ENCODE data around the gene CTPS2.
"Not testable (repeated sequence)": the region's sequence is repeated elsewhere in the genome, so short reads cannot be mapped to it uniquely, and the experiment has no call there.

The CTPS2 gene, protein sequence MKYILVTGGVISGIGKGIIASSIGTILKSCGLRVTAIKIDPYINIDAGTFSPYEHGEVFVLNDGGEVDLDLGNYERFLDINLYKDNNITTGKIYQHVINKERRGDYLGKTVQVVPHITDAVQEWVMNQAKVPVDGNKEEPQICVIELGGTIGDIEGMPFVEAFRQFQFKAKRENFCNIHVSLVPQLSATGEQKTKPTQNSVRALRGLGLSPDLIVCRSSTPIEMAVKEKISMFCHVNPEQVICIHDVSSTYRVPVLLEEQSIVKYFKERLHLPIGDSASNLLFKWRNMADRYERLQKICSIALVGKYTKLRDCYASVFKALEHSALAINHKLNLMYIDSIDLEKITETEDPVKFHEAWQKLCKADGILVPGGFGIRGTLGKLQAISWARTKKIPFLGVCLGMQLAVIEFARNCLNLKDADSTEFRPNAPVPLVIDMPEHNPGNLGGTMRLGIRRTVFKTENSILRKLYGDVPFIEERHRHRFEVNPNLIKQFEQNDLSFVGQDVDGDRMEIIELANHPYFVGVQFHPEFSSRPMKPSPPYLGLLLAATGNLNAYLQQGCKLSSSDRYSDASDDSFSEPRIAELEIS

GRCh38 chrX:16712548-16713155, at the start of gene CTPS2:
Gene CTPS2, minus strand, starts transcription at chrX:16712669. Its CDS starts 9,767 bp downstream, at chrX:16702902.
- peak within 1 kb of the TSS; percentile 63 for H3K4me3 ChIP-seq (ENCODE audit: low read depth, low read length)

GRCh38 chrX:16761500-16761899, 49.0 kb upstream of the CTPS2 start:
- not testable (repeated sequence) for H3K4me3 ChIP-seq (ENCODE audit: low read depth, low read length)

DNA sequence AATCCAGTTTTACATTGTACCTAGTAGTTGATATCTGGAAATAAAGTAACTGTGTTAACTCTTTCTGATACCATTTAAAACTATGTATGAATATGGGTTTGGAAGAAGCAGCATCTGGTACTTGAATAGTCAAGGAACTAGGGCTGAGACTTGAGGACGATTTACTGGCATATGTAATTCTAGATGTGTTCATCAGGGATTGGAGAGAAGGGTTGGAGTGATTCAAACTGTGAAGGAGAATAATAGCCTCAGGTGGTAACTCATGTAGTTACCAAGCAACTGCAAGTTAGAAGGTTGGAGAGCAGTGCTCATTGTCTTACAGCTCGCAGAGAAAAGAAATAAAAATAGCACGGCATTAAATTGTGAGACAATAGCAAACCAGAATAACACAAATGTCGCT, 44.3 kb upstream of the CTPS2 start:
- no peak overlapping the region for H3K4me3 ChIP-seq (ENCODE audit: low read depth, low read length)

DNA sequence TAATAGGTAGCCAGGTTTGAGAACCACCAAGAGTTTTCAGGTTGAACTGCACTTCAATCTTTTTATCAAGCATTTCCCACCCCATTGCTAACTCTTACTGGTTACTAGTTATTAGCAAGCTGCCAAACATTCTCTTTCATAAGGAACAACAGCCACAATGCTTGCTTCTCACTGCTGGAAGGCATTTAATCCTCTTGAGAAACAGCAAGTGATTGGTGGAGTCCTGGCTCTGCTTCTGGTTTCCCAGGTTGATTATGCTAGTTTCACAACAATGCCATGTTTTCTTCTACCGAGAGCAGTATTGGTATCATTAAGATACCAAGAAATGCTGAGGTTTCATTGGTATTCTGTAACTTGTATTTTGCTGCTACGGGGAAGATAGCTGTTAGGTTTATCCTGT, 41.5 kb upstream of the CTPS2 start:
- H3K4me3 ChIP-seq (ENCODE audit: low read depth, low read length): no peak overlapping the region

DNA sequence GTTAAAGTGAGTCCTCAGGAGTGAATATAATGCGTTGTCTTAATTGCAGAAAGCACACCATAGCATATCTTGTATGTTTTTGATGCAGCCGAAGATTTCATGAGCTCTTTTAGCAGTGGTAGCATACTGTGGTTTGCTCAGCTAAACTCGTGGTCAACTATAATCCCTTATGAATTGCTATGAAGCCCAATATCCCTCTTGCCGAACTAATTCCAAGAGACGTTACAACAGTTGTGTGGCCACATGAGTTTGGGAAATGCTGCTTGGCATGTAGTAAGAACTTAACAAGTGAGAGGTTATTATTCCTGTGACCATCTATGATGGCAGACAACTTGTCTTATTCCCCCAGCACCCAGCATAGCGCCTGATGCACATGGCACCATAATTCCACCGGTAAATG, 37.7 kb upstream of the CTPS2 start:
- no peak overlapping the region for H3K4me3 ChIP-seq (ENCODE audit: low read depth, low read length)

DNA sequence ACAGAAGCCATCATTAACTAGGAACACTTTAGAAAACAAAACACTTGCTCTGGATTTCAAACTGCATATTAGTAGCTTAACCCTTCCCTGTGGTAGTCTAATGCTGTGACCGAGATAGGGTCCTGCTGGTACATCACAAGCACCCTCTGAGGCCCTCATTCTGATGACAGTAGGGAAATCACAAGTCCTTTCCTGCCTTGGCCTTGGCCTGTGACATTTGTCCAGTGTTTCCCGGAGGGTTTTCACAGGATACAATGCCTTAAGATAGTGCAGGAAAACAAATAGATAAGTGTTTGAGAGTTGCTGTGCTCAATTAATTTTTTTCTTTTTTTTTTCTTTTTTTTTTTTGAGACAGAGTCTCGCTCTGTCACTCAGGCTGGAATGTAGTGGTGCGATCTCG, 36.0 kb upstream of the CTPS2 start:
- no peak overlapping the region for H3K4me3 ChIP-seq (ENCODE audit: low read depth, low read length)

DNA sequence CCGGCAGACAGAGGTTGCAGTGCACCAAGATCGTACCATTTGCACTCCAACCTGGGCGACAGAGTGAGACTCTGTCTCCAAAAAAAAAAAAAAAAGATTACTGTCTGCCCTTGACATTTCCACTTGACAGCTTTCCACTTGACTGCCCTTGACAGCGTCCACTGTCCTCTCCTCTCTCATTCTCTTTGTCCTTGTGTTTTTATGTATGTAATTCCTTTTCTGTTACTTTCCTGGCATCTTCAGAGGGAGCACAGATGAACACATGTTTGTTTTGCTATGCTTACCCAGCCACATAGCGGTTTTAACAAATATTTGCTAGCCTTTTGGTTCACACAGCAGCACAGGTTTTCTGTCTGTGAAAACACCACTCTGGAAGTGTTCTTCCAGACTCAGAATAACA, 33.2 kb upstream of the CTPS2 start:
- H3K4me3 ChIP-seq (ENCODE audit: low read depth, low read length): no peak overlapping the region

- no peak overlapping the region for H3K4me3 ChIP-seq (ENCODE audit: low read depth, low read length)
Observed at GRCh38 chrX:16745102-16745501, 32.6 kb upstream of the CTPS2 start.

DNA sequence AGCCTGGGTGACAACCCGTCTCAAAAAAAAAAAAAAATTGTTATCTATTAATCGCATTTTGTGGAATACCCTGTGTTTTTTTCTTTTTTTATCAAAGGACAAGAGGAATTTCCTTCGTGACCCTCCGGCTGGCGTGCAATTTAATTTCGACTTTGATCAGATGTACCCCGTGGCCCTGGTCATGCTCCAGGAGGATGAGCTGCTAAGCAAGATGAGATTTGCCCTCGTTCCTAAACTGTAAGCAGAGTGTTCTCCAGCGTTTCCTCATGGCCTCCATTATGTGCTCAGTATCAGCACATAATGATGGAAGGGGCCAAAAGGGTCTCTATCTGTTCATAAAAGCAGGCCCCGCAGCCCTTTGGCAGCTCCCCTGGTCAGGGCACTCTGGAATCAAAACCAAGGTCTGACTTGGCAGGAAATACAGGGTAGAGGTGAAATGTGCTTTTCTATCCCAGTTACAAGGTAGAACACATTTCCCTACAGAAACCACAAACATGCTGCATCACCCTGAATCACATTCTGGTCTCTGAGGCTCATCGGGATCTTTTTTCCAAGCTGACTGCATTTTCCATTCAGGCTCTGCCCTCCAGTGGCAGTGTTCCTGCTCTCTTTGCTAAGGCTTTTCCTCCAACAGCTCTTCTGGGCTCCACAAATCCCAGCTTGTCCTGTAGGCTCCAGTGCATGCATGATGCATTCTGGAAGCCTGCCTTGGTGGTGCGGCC, 31.3 kb upstream of the CTPS2 start:
- no peak overlapping the region for H3K4me3 ChIP-seq (ENCODE audit: low read depth, low read length)

DNA sequence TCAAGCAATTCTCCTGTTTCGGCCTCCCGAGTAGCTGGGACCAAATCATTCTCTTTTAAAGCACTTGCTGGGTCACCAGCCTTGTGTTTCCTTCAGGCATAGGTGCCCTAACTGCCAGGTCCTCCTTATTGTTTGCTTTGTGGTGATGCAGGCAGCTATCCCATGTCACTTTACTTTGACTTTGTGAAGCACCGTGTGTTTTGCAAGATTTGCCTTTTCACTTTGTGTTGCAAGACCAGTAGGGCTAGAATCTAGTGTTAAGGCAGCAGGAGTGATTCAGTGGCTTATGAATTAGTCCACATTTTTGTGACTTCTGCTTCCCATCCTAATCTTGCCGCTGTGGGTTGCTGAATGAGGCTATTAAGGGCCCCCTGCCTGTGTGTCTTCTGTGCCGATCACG, 27.1 kb upstream of the CTPS2 start:
- no peak overlapping the region for H3K4me3 ChIP-seq (ENCODE audit: low read depth, low read length)

GRCh38 chrX:16737024-16737423, 24.6 kb upstream of the CTPS2 start:
- H3K4me3 ChIP-seq (ENCODE audit: low read depth, low read length): no peak overlapping the region

DNA sequence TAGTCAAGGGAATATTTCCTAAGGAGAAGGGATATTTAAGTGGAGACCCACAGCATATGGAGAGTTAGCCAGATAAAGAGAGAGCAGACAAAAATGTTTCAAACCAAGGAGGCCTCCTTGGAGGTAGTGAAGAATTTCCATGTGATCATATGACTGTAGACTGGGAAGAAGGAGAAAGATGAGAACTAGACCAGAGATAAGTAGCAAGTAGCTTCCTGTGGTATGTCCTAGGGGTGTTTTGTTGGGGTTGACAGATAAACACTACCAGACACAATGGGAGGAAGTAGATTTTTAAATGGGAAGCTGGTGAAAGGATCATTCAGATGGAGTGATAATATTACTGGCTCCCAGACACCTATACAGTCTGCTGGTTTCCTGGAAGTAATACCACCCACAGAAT, 20.5 kb upstream of the CTPS2 start:
- no peak overlapping the region for H3K4me3 ChIP-seq (ENCODE audit: low read depth, low read length)

DNA sequence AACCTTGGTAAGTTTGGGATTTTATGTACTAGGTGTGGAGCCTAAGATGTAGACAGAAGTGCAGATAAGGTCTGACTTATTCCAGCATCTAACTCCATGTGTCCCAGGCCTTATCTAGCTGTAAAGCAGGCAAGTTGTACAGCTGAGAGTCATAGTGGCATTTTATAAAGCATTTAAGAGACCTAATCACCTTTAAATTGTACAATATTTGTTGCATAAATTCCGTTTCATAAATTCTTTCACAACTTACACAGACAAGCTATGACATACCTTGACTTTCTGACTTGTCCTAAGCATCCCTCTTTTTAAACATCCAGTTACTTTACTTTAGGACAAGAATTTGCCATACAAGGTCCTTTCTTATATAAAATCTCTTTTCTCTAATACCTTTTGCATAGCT, 18.0 kb upstream of the CTPS2 start:
- no peak overlapping the region for H3K4me3 ChIP-seq (ENCODE audit: low read depth, low read length)

GRCh38 chrX:16727637-16728036, 15.2 kb upstream of the CTPS2 start:
- no peak overlapping the region for H3K4me3 ChIP-seq (ENCODE audit: low read depth, low read length)

DNA sequence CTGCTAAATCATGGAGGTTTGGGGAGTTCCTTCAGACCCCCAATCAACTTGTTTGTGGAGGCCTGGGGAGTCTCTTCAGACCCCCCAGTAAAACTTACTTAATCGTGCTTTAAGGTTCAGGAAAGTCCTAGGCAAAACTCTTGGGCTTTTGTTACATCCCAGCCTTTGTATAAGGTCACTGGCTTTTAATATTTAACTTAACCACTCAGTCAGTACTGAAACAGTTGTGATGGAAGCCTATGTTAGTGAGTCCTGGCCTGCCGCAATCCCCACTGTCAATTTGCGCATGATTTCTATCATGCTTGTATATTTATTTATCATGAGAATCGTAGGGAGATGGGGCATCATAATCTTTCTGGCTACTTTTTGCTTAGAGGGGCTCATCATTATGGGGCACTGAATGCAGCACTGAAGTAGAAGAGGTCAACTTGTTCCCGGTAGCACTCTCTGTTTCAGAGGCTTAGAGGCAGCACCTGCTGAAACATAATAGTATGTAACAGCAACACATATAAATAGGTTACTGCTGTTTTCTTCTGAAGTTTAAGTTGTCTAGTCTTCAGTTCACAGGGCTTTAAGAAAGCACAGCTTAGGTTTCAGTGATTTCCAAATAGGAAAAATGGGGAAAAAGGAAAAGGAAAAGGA, 14.0 kb upstream of the CTPS2 start:
- not testable (repeated sequence) for H3K4me3 ChIP-seq (ENCODE audit: low read depth, low read length)

GRCh38 chrX:16725072-16725471, 12.6 kb upstream of the CTPS2 start:
- no peak overlapping the region for H3K4me3 ChIP-seq (ENCODE audit: low read depth, low read length)

DNA sequence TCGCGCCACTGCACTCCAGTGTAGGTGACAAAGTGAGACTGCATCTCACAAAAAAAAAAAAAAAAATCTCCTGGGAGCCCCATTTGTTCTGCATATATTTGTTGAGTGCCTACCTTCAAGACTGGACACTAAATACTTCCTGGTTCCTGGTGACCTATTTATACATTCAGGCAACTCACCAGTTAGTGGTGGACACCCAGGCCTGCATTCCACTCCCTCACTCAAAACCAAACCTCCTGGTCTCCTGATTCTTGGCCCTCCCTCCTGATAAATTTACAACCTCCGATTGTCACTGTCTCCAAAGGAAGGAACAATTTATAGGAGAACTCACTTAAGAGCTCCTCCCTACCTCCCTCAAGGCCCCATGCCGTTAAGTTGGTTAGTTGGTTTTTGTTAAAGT, 10.0 kb upstream of the CTPS2 start:
- no peak overlapping the region for H3K4me3 ChIP-seq (ENCODE audit: low read depth, low read length)

DNA sequence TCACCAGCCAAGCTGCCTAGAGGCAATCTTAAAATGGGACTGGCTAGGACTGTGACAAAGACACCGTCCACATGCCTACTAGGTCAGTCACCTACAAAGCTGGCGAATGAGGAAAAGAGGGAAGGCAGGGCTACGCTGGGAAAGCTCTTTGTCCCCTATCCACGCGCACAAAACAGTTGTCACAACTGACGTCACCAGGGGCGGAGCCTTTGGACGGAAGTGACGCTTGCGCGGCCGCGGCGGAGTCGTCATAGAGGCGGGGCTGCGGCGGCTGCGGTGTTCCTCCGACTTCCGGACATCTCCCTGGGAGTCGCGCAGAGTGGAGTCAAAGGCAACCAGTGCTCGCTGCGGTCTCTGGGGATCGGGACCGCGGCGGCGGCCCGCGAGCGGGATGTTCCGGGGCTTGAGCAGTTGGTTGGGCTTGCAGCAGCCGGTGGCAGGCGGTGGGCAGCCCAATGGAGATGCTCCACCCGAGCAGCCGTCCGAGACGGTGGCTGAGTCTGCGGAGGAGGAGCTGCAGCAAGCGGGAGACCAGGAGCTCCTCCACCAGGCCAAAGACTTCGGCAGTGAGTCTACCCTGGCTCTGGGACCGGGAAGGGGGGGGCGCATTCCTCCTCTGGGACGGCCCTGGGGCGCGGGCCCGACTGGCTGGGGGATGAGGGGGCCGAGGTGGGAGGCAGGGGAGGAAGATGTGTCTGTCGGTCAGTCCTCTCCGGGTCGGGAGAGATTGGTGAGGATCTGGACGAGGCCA, 7.0 kb upstream of the CTPS2 start, which contains the start of gene SYAP1:
Gene SYAP1 (plus strand): TSS at position 279 of the 751 bp plus-strand sequence. CDS start 113 bp downstream, at position 392.
- H3K4me3 ChIP-seq (ENCODE audit: low read depth, low read length): peak within 1 kb of the TSS; percentile 77

DNA sequence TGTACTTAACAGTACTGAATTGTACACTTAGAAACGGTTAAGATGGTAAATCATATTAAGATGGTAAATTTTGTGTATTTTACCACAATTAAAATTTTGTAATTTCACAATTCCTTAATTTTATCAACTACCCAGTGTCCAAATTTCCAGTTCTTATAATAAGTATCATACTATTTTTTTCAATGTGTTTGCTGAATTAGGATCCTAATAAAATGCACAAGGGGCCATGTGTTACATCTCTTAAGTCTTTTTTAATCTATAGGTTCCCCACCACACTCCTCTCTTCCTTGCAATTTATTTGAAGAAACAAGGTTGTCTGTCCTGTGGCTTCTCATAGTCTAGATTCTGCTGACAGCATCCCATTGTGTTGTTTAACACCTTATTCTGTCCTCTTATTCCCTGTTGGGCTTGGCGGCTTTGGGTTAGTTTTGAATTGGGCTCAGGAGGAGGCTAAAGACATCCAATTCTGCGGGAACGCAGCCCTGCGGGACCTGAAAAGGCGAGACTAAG, 6.4 kb upstream of the CTPS2 start:
- H3K4me3 ChIP-seq (ENCODE audit: low read depth, low read length): peak overlapping the region; percentile 77

DNA sequence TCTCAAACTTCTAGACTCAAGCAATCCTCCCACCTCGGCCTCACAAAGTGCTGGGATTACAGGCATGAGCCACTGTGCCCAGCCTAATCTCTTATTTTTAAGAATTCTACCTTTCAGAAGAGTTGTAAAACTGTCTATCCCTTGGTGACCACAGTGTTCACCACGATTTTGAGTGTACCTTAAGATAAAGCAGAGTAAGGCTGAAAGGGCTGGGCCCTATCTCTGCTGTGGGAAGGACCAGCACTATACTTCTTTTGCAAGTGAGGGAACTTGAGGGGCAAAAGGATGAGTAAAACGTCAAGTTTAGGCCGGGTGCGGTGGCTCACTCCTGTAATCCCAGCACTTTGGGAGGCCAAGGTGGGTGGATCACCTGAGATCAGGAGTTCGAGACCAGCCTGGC, 4.0 kb upstream of the CTPS2 start:
- H3K4me3 ChIP-seq (ENCODE audit: low read depth, low read length): not testable (repeated sequence)
